RWPE2 (cell line): ENCODE data around the gene APBB3.
A peak's percentile ranks its signal among the peaks of the same experiment; 100 is the strongest.

Experiments used
- ATAC-seq: fragments of 200-7000 bp; cut with Tn5 transposase; 3 replicates; pipeline ENCODE4 v1.9.1; 2021; ENCODE audit warnings: low read depth
- DNase-seq: peaks from one replicate; pipeline ENCODE4 v3.0.0-alpha.2; 2020; ENCODE audit warnings: low spot score
- H3K27ac ChIP-seq: fragments of 450-650 bp; 2 replicates; pipeline ENCODE4 v1.5.1; 2017; ENCODE audit warnings: mild to moderate bottlenecking; ENCODE audit not compliant: poor library complexity, severe bottlenecking
- H3K27me3 ChIP-seq: fragments of 250-450 bp; sonication (Bioruptor Pico); 2 replicates; pipeline ENCODE4 v1.5.1; 2021; ENCODE audit warnings: mild to moderate bottlenecking, moderate library complexity; ENCODE audit not compliant: insufficient read depth, poor library complexity, severe bottlenecking
- H3K36me3 ChIP-seq: fragments of 250-450 bp; sonication (Bioruptor Pico); 2 replicates; pipeline ENCODE4 v1.5.1; 2020; ENCODE audit warnings: low read depth, mild to moderate bottlenecking, moderate library complexity
- H3K4me1 ChIP-seq: fragments of 250-450 bp; sonication (Bioruptor Pico); 2 replicates; pipeline ENCODE4 v1.5.1; 2021; ENCODE audit warnings: mild to moderate bottlenecking, moderate library complexity; ENCODE audit not compliant: insufficient read depth, poor library complexity, severe bottlenecking
- H3K4me3 ChIP-seq: fragments of 250-450 bp; sonication (Bioruptor Pico); 2 replicates; pipeline ENCODE4 v1.5.1; 2021; ENCODE audit warnings: mild to moderate bottlenecking, moderate library complexity; ENCODE audit not compliant: severe bottlenecking
- H3K9me3 ChIP-seq: fragments of 250-450 bp; sonication (Bioruptor Pico); 2 replicates; pipeline ENCODE4 v1.5.1; 2021; ENCODE audit warnings: mild to moderate bottlenecking, moderate library complexity; ENCODE audit not compliant: severe bottlenecking
- TF ChIP-seq, protein P1 (sequence below): fragments of 450-650 bp; IDR thresholded peaks from one replicate; pipeline ENCODE4 v1.5.1; 2017; ENCODE audit warnings: mild to moderate bottlenecking, moderate library complexity; ENCODE audit not compliant: poor library complexity, severe bottlenecking

APBB3 gene

DNA sequence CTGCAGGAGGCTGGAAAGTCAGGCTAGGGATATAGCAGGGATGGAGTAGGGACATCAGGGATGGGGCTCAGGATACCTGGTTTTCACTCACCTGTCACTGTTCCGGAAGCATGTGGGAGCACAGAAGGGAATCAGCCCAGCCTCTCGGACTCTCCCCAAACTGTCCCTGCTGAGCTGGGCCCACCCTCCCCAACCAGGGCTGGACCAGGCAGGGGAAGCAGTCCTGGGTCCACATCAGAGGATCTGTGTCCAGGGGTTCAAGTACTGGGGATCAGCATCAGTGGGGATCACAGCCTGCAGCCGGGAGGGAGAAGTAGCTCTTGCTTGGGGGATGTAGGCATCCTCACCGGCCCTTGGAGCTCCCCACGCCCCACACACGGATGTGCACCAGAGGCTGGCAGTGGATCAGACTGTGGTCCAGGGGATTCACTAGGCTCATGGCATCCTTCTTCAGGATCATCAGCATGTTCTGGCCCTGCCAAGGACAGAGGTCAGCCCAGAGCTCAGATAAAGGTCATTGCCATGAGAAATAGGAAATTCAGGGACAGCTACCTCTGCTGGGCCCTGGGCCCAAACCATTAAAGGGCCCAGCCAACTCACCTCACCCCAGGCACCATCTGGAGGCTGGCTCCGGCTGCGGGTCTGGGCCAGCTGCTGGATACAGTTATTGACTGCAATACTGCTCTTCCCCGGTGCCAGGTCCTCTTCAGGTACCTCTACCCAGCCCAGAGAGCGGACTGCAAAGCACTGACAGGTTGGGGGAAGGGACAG lies 2.5 kb downstream of the APBB3 start:
- no peaks in the 10 kb centered on the region for H3K9me3 ChIP-seq
- ATAC-seq (no peak), DNase-seq (no peak)
- TF ChIP-seq, protein P1, sequence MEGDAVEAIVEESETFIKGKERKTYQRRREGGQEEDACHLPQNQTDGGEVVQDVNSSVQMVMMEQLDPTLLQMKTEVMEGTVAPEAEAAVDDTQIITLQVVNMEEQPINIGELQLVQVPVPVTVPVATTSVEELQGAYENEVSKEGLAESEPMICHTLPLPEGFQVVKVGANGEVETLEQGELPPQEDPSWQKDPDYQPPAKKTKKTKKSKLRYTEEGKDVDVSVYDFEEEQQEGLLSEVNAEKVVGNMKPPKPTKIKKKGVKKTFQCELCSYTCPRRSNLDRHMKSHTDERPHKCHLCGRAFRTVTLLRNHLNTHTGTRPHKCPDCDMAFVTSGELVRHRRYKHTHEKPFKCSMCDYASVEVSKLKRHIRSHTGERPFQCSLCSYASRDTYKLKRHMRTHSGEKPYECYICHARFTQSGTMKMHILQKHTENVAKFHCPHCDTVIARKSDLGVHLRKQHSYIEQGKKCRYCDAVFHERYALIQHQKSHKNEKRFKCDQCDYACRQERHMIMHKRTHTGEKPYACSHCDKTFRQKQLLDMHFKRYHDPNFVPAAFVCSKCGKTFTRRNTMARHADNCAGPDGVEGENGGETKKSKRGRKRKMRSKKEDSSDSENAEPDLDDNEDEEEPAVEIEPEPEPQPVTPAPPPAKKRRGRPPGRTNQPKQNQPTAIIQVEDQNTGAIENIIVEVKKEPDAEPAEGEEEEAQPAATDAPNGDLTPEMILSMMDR: no peak
- H3K36me3 ChIP-seq: peaks cover 12% of the 10 kb centered on the region
- H3K4me1 ChIP-seq: peaks cover 5% of the 10 kb centered on the region
- H3K27ac ChIP-seq: no peak overlapping the region
- H3K4me3 ChIP-seq: no peak overlapping the region
- H3K27me3 ChIP-seq: no peaks in the 10 kb centered on the region

DNA sequence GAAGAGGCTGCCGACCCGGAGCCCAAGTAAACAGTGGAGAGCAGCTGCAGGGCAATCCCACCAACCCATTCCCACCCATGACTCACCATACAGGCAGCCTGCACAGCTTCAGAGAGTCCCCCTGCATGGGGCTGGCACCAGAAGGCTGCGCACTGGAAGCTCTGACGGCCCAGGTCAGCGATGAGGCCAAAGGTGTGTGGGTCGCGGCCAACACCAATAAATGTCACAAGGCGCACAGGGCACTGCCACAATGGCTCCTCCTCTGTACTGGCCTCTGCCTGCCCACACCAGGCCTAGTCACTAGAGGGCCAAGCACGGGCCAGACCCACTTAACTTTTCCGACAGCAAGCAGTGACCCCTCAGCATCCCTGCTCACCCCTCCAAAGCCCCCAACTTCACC lies 4.2 kb downstream of the APBB3 start:
- peaks cover 9% of the 10 kb centered on the region for H3K36me3 ChIP-seq
- TF ChIP-seq, protein P1: no peak
- H3K27ac ChIP-seq: no peak overlapping the region
- no peak overlapping the region for H3K4me3 ChIP-seq
- no peaks in the 10 kb centered on the region for H3K9me3 ChIP-seq
- H3K27me3 ChIP-seq: no peaks in the 10 kb centered on the region
- DNase-seq (no peak), ATAC-seq (no peak)
- peaks cover 6% of the 10 kb centered on the region for H3K4me1 ChIP-seq

DNA sequence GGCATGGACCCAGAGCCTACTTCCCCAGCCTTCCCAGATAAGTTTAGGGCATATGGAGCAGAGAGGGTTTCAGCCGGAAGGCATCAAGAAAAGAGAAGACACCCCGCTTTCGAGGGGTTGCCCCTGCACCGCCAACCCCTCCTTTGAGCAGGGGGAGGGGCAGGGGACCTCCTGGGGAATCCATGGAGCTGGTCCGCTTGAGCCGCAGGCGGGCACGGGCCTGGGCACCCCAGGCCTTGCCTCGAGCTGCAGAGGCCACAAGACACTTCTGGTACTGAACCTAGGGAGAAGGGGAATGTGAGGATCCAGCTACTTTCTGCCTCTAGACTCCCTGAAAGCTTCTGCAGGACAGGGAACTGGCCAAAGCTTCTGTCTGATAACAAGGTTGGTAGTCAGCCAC lies 5.9 kb downstream of the APBB3 start:
- ATAC-seq (no peak), DNase-seq (no peak)
- Histone ChIP-seq H3K27ac (no peak overlapping the region), H3K4me3 (no peak overlapping the region), H3K27me3 (no peaks in the 10 kb centered on the region), H3K4me1 (peaks cover 6% of the 10 kb centered on the region), H3K9me3 (no peaks in the 10 kb centered on the region), H3K36me3 (peaks cover 24% of the 10 kb centered on the region)
- TF ChIP-seq, protein P1: no peak

DNA sequence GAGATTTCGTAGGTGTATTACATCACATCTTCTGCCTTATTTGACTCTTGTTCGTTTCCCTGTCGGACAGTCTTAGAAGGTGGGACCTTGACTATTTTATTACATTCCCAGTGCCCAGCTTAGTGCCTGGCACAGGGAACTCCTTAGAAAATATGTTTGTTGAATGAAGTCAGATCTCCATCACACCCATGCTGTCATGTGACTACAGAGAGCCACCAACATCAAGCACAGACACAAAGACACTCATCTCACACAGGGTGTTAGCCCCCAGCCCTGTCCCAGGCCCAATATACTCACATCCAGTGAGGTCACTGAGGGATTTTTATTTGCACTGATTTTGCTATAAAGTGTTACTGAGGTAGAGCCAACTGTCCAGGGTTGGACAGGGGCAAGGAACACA lies 6.4 kb downstream of the APBB3 start:
- no peak for DNase-seq
- H3K9me3 ChIP-seq: no peaks in the 10 kb centered on the region
- peak overlapping the region; percentile 47 for H3K27ac ChIP-seq
- peaks cover 30% of the 10 kb centered on the region for H3K36me3 ChIP-seq
- TF ChIP-seq, protein P1: no peak
- ATAC-seq: no peak
- no peaks in the 10 kb centered on the region for H3K27me3 ChIP-seq
- peaks cover 6% of the 10 kb centered on the region for H3K4me1 ChIP-seq
- H3K4me3 ChIP-seq: no peak overlapping the region

DNA sequence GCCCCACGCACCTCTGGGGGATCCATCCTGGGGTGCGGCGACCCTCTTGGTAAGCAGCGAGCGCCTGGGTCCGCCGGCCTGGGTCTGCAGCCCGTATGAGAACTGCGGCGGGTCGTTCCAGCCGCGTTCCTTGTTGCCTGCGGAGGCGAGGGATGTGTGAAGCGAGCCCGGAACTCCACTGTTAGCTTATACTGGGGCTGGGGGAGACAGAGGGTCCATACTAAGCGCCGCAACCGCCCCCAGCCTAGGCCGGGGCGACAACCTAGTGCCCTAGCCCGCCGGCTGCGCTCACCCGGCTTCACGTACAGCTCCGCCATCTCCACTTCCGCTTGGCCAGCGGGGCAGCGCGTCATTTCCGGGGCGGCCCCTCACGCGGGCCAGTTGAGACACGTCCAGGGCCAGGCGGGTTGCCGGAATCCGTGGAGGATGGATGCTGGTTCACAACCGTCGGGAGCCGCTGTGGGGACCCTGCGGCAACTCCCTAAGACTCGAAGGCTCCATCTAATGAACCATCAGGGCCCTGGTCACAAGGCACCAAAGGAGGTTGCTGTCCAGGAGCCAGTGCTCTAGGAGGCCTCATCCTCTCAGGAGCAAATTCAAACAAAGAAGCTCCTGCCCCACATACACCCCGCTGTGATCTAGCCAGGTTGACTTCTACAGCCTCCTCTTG lies 7.1 kb downstream of the APBB3 start, which contains the start of gene SRA1:
TSS of gene SRA1 (minus strand) at position 338 of the 670 bp plus-strand sequence. CDS start at position 317, 21 bp downstream.
- H3K9me3 ChIP-seq: no peaks in the 10 kb centered on the region
- peaks cover 6% of the 10 kb centered on the region for H3K4me1 ChIP-seq
- H3K27me3 ChIP-seq: no peaks in the 10 kb centered on the region
- DNase-seq: peak; percentile 94
- H3K36me3 ChIP-seq: peaks cover 35% of the 10 kb centered on the region
- H3K27ac ChIP-seq: peak within 1 kb of the TSS; percentile 47
- ATAC-seq: peak; percentile 92
- TF ChIP-seq, protein P1: peak; percentile 17
- peak within 1 kb of the TSS; percentile 81 for H3K4me3 ChIP-seq
